D721Med (cell line): ENCODE measurements around the gene SRP19.
"Not testable (repeated sequence)": the region's sequence is repeated elsewhere in the genome, so short reads cannot be mapped to it uniquely, and the experiment has no call there.

ENCODE experiments used
- DNase-seq: peaks from one replicate; pipeline ENCODE4 v3.0.0; 2011; ENCODE audit warnings: low spot score; ENCODE audit not compliant: insufficient read length
- FAIRE-seq: peaks from 2 replicates; lab custom pipeline; 2011; peaks lifted over from hg19 to GRCh38; lab: Jason Lieb, UNC
- TF ChIP-seq, protein P1 (sequence below): IDR thresholded peaks from 2 replicates; pipeline ENCODE4 v1.5.1; 2012; ENCODE audit warnings: mild to moderate bottlenecking, control low read depth; ENCODE audit not compliant: insufficient read depth; ENCODE audit errors: missing control alignments

The SRP19 gene

DNA sequence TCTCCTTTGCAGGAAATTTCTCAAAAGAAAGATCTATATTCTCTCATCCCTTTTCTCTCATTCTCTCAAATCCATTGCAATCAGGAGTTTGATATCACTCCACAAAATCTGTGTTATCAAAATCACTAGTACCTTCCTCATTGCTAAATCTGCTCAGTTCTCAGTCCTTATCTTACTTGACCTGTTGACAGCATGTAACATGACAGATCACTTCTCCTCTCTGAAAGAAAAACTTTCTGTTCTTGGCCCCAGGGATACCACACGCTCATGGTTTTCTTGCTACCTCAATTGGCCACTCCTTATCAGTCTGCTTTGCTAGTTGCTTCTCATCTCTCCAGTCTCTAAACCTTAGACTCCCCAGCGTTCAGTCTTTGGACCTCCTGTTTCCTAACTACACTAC is 22.1 kb downstream of the SRP19 start:
- no peak for DNase-seq
- no peak for FAIRE-seq
- TF ChIP-seq, protein P1, sequence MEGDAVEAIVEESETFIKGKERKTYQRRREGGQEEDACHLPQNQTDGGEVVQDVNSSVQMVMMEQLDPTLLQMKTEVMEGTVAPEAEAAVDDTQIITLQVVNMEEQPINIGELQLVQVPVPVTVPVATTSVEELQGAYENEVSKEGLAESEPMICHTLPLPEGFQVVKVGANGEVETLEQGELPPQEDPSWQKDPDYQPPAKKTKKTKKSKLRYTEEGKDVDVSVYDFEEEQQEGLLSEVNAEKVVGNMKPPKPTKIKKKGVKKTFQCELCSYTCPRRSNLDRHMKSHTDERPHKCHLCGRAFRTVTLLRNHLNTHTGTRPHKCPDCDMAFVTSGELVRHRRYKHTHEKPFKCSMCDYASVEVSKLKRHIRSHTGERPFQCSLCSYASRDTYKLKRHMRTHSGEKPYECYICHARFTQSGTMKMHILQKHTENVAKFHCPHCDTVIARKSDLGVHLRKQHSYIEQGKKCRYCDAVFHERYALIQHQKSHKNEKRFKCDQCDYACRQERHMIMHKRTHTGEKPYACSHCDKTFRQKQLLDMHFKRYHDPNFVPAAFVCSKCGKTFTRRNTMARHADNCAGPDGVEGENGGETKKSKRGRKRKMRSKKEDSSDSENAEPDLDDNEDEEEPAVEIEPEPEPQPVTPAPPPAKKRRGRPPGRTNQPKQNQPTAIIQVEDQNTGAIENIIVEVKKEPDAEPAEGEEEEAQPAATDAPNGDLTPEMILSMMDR = no peak

DNA sequence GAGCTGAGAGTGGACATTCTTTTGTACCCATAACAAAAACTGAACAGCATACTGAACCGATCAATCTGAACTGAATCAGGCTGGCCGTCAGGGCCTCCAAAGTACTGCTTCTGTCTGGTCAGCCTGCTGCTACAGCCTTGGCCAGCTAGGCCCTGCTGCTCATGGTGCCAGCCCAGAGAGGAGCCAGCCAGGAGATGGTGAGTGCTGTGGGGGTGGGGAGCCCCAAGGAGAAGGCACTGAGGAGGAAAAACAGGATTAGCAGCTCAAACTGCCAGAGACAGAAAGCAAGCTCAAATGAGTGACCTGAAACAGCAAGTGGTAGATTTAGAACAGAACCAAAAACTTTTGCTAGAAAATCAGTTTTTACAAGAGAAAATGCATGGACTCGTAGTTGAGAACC is 23.9 kb downstream of the SRP19 start:
- FAIRE-seq (no peak), DNase-seq (no peak)
- TF ChIP-seq, protein P1 = no peak

DNA sequence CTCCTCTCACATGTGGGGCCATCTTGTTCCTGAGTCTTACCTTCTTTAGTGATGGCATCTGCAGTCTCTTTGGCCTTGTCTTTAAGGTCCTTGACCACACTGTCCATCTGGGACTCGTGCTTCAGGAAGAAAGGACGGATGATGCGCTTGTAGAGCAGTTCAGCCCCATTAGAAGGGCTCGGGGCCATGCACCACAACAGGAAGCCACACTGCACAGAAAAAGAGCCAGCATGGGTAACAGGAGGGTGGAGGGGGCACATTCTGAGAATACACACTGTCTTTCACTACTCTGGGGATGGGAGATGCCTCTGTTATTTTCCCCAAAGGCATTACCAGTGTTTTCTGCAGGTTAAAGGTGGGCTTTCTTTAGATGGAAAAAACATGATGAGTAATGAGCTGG is 25.9 kb downstream of the SRP19 start:
- TF ChIP-seq, protein P1 = no peak
- DNase-seq (no peak), FAIRE-seq (no peak)

DNA sequence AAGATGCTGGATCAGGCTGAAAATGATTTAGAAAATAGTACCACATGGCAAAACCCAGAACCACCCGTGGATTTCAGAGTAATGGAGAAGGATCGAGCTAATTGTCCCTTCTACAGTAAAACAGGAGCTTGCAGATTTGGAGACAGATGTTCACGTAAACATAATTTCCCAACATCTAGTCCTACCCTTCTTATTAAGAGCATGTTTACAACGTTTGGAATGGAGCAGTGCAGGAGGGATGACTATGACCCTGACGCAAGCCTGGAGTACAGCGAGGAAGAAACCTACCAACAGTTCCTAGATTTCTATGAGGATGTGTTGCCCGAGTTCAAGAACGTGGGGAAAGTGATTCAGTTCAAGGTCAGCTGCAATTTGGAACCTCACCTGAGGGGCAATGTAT is 31.0 kb downstream of the SRP19 start:
- not testable (repeated sequence) for DNase-seq, FAIRE-seq

DNA sequence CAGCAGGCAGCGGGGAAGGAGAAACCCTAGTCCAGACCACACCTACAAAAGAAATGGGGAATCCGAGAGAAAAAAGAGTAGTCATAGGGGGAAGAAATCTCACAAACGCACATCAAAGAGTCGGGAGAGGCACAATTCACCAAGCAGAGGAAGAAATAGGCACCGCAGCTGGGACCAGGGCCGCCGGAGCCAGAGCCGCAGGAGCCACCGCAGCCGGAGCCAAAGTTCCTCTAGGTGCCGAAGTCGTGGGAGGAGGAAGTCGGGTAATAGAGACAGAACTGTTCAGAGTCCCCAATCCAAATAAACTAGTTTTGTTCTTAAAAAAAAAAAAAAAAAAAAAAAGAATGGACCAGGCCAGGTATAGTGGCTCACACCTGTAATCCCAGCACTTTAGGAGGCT is 31.7 kb downstream of the SRP19 start:
- DNase-seq (no peak), FAIRE-seq (no peak)
- TF ChIP-seq, protein P1 = no peak

DNA sequence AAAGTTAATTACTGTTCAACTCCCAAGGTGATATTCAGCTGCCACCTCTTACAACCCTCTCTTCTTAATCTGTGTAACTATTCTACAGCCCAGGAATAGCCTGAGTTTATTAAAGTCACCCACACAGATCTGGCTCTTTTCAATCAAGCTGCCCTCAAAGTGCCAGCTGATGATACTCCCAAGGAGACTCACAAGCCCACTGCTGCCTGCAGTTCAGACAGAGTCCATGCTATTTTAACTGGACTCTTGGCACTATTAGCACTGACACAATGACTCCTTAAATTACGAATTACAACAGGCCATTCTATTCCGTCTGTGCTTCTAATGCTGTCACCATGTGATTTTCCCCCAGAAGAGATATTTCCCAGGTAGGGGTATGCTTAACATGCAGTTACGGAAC is 34.6 kb downstream of the SRP19 start:
- DNase-seq = no peak
- TF ChIP-seq, protein P1 = no peak
- FAIRE-seq = no peak

DNA sequence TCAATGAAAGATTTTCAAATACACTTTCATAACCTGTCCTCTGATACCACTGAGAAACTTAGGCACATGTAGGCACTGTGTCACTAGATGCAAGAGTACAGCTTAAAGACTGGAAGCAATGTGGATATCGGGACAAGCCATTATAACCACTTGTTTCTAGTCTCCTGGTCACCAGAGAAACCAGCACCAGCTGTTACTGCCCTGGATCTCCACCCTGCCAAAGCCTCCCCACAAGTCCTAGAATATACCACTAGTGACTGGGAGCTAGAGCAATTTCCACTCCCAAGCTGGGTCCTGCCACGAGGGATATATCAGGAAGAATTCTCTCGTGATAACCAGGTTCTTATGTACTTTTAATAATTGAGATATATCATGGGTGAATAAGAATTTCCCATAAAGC is 41.5 kb downstream of the SRP19 start:
- DNase-seq (no peak), FAIRE-seq (no peak)
- TF ChIP-seq, protein P1 = no peak

DNA sequence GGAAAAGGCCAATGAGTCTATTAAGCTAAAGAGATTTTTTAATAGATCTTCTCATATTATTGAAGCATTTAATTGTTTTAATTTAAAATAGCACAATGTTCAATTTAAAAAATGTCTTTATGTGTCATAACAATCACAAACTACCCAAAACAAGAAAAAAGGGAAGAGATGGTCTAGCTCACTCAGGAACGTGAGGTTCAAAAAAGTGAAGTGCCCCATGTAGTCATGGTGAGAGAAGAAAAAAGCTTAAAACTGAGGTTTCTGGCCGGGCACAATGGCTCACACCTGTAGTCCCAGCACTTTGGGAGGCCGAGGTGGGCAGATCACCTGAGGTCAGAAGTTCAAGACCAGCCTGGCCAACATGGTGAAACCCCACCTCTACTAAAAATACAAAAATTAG is 43.9 kb downstream of the SRP19 start:
- not testable (repeated sequence) for FAIRE-seq, DNase-seq
